ENCODE results near the gene NPAS1. TPM values are rescaled to one million over a fixed set of nuclear protein-coding genes. Genes with fewer than 3 reads are reported as not detected.
A peak's percentile ranks its signal among the peaks of the same experiment; 100 is the strongest.

NPAS1 gene
- total and polyA plus RNA-seq, 2 experiments from 2014 or later: 2.9 to 8.4 TPM

DNA sequence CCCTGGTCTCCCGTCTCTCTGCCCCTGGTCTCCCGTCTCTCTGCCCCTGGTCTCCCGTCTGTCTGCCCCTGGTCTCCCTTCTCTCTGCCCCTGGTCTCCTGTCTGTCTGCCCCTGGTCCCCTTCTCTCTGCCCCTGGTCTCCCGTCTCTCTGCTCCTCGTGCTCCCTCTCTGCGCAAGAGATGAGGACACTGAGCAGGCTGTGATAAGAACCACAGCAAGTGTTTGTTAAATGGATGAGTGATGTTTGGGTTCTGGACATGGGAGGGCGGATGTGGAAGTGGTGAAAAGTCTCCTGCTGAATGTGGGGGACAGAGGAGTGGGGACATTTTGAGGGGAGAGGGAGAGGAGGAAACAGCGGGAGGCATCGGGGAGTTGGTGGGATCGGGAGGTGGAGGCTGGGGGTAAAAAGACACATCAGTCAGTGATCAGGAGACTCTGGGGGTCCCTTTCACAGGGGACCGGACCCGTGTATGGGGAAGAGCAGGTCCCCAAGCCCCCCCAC is 8.0 kb downstream of the NPAS1 start:
- no peak overlapping the region for H3K4me3 ChIP-seq
- H3K27me3 ChIP-seq: peaks cover 39% of the 10 kb centered on the region
- H3K4me1 ChIP-seq (ENCODE audit: low read depth): peaks cover 3% of the 10 kb centered on the region
- TF ChIP-seq, protein P1, sequence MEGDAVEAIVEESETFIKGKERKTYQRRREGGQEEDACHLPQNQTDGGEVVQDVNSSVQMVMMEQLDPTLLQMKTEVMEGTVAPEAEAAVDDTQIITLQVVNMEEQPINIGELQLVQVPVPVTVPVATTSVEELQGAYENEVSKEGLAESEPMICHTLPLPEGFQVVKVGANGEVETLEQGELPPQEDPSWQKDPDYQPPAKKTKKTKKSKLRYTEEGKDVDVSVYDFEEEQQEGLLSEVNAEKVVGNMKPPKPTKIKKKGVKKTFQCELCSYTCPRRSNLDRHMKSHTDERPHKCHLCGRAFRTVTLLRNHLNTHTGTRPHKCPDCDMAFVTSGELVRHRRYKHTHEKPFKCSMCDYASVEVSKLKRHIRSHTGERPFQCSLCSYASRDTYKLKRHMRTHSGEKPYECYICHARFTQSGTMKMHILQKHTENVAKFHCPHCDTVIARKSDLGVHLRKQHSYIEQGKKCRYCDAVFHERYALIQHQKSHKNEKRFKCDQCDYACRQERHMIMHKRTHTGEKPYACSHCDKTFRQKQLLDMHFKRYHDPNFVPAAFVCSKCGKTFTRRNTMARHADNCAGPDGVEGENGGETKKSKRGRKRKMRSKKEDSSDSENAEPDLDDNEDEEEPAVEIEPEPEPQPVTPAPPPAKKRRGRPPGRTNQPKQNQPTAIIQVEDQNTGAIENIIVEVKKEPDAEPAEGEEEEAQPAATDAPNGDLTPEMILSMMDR (IDR thresholded peaks at IDR 0.05; ENCODE audit: low read depth, low read length): no peak
- H3K9me3 ChIP-seq (ENCODE audit: low read depth): no peaks in the 10 kb centered on the region
- no peak overlapping the region for H3K27ac ChIP-seq
- H3K36me3 ChIP-seq: no peaks in the 10 kb centered on the region
- no peak for DNase-seq (ENCODE audit: low read depth in 1 of 2, low spot score in 1 of 2)

- no peak for DNase-seq (ENCODE audit: low read depth in 1 of 2, low spot score in 1 of 2)
- H3K27ac ChIP-seq: no peak overlapping the region
- no peaks in the 10 kb centered on the region for H3K4me1 ChIP-seq (ENCODE audit: low read depth)
- no peak overlapping the region for H3K4me3 ChIP-seq
- H3K36me3 ChIP-seq: no peaks in the 10 kb centered on the region
- H3K27me3 ChIP-seq: peaks cover 34% of the 10 kb centered on the region
- TF ChIP-seq, protein P1 (IDR thresholded peaks at IDR 0.05; ENCODE audit: low read depth, low read length): no peak
- no peaks in the 10 kb centered on the region for H3K9me3 ChIP-seq (ENCODE audit: low read depth)
Measured at GRCh38 chr19:47028195-47028601, 8.6 kb downstream of the NPAS1 start.

DNA sequence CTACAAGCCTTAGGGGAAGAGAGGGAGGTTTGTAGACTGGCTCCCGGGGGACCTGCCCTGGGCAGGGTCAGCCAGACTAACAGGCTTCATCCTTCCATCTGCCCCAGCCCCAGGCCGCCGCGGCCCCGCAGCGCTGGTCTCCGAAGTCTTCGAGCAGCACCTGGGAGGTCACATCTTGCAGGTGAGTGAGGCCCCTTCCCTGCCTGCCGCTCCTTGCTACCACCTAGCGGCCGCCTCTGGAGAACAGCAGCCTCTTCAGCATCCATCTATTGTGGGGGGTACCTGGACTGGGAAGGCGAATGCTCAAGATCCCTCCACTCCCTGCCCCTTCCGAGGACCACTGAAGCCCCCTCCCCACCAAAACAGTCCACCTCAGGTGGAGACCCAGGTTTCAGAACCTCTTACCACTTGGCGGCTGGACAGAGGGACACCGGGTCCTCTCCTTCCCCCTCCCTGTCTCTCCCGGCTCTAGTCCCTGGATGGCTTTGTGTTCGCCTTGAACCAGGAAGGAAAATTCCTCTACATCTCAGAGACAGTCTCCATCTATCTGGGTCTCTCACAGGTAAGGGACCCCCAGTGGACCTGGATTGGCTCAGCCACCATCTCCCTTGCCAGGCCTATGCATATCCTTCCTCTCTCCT is 12.7 kb downstream of the NPAS1 start:
- H3K9me3 ChIP-seq (ENCODE audit: low read depth): no peaks in the 10 kb centered on the region
- no peaks in the 10 kb centered on the region for H3K36me3 ChIP-seq
- DNase-seq (ENCODE audit: low read depth in 1 of 2, low spot score in 1 of 2): peak; percentile 25 to 63
- H3K4me3 ChIP-seq: no peak overlapping the region
- H3K27ac ChIP-seq: no peak overlapping the region
- no peaks in the 10 kb centered on the region for H3K4me1 ChIP-seq (ENCODE audit: low read depth)
- H3K27me3 ChIP-seq: peaks cover 11% of the 10 kb centered on the region
- TF ChIP-seq, protein P1 (IDR thresholded peaks at IDR 0.05; ENCODE audit: low read depth, low read length): peak; percentile 91

DNA sequence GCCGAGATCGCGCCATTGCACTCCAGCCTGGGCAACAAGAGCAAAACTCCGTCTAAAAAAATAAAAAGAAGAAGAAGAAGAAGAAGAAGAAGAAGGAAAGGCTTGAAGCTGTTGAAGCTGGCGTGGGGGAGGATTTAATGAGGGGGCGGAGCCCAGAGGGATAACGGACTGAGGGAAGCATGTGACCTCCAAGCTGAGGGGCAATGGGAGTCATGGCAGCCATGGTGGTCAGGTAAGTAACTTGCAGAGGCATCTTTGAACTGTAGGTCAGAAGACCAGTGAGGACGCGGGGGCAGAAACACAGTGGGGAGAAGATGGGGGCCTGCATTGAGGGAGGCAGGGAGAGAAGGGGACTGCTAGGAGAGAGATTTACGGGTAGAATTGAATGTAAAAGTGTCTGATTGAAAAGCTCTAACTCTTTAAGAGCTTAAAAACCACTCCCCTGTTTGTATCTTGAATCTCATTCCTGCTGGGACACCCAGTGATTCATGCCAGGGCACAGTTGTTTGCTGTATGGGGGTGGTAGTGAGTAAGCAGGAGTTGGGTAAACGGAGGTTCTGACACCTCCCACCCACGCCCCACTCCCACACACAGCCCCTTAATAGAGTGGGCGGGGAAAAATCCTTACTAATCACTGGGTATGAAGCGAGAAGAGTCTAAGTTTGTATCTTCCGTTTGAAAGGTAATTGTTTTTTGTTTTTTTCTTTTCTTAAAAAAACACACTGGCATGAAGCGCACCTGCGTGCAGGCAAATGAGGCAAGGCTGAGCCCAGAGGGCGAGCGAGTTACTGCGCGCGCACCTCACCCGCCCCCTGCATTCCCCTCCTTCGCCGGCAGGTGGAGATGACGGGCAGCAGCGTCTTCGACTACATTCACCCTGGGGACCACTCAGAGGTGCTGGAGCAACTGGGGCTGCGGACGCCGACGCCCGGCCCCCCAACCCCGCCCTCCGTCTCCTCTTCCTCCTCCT is 15.8 kb downstream of the NPAS1 start:
- Histone ChIP-seq H3K4me1 (ENCODE audit: low read depth) (no peaks in the 10 kb centered on the region), H3K27me3 (no peaks in the 10 kb centered on the region), H3K4me3 (peak overlapping the region; percentile 23), H3K9me3 (ENCODE audit: low read depth) (no peaks in the 10 kb centered on the region), H3K27ac (no peak overlapping the region), H3K36me3 (no peaks in the 10 kb centered on the region)
- TF ChIP-seq, protein P1 (IDR thresholded peaks at IDR 0.05; ENCODE audit: low read depth, low read length): peak; percentile 91
- DNase-seq (ENCODE audit: low read depth in 1 of 2, low spot score in 1 of 2): peak; percentile 79 to 85

- Histone ChIP-seq H3K4me1 (ENCODE audit: low read depth) (no peaks in the 10 kb centered on the region), H3K4me3 (peak overlapping the region; percentile 7), H3K9me3 (ENCODE audit: low read depth) (no peaks in the 10 kb centered on the region), H3K27me3 (no peaks in the 10 kb centered on the region), H3K36me3 (no peaks in the 10 kb centered on the region), H3K27ac (no peak overlapping the region)
- no peak for DNase-seq (ENCODE audit: low read depth in 1 of 2, low spot score in 1 of 2)
- TF ChIP-seq, protein P1 (IDR thresholded peaks at IDR 0.05; ENCODE audit: low read depth, low read length): no peak
Measured at GRCh38 chr19:47036097-47036651, 16.5 kb downstream of the NPAS1 start.
